OCI-LY7 (cell line): Measurements from ENCODE around the gene RBL2. TPM values are rescaled to one million over a fixed set of nuclear protein-coding genes. Genes with fewer than 3 reads are reported as not detected.

Experiments
- BruUV-seq: library from RNA; stranded (reverse); fragments of 400-500 nt; replicated peaks from 2 replicates; lab custom pipeline; 2021; lab: Mats Ljungman, UMichigan
- CTCF ChIA-PET: fragments of 300-600 bp; sonication (Branson Sonifier 250); formaldehyde crosslinking; loops from one replicate; lab custom pipeline; 2022; ENCODE audit warnings: antibody characterized with exemption; ENCODE audit not compliant: unreplicated experiment; lab: Charles Lee
- POLR2A ChIA-PET: fragments of 300-600 bp; sonication (Branson Sonifier 250); formaldehyde crosslinking; loops from one replicate; lab custom pipeline; 2022; ENCODE audit warnings: antibody characterized with exemption; lab: Charles Lee
- DNase-seq: peaks from one replicate; pipeline ENCODE4 v3.0.0-alpha.2; 2015; ENCODE audit warnings: low spot score
- H2AFZ ChIP-seq: fragments of 200-600 bp; sonication (generic), shearing (Covaris generic); 2 replicates; pipeline ENCODE4 v1.6.1; 2014; ENCODE audit warnings: mild to moderate bottlenecking, antibody characterized with exemption, low read length, moderate library complexity
- H3K27ac ChIP-seq: fragments of 200-600 bp; sonication (generic); 2 replicates; pipeline ENCODE4 v1.5.1; 2014; ENCODE audit warnings: mixed run types, low read depth, mild to moderate bottlenecking, moderate library complexity, low read length, inconsistent platforms; ENCODE audit not compliant: poor library complexity, severe bottlenecking
- H3K36me3 ChIP-seq: fragments of 200-600 bp; sonication (generic); 2 replicates; pipeline ENCODE4 v1.6.1; 2014; ENCODE audit warnings: mild to moderate bottlenecking, antibody characterized with exemption, low read length, moderate library complexity, mixed read lengths; ENCODE audit not compliant: insufficient read depth
- H3K4me1 ChIP-seq: fragments of 200-600 bp; sonication (generic); 2 replicates; pipeline ENCODE4 v1.5.1; 2014; ENCODE audit warnings: mild to moderate bottlenecking, low read length; ENCODE audit not compliant: insufficient read depth, poor library complexity, severe bottlenecking
- H3K4me2 ChIP-seq: fragments of 200-600 bp; sonication (generic); 2 replicates; pipeline ENCODE4 v1.6.1; 2014; ENCODE audit warnings: mild to moderate bottlenecking, low read length
- H3K4me3 ChIP-seq: fragments of 200-600 bp; sonication (generic); 2 replicates; pipeline ENCODE4 v1.5.1; 2014; ENCODE audit warnings: mild to moderate bottlenecking, low read depth, low read length; ENCODE audit not compliant: poor library complexity, severe bottlenecking
- H3K79me2 ChIP-seq: fragments of 200-600 bp; sonication (generic); 2 replicates; pipeline ENCODE4 v1.6.1; 2016; ENCODE audit warnings: low read depth, mild to moderate bottlenecking, low read length, moderate library complexity, mixed read lengths; ENCODE audit not compliant: insufficient read depth
- H3K9me2 ChIP-seq: fragments of 200-600 bp; sonication (generic); 2 replicates; pipeline ENCODE4 v1.6.1; 2016; ENCODE audit warnings: mild to moderate bottlenecking, low read length, mixed read lengths; ENCODE audit not compliant: insufficient read depth
- H3K9me3 ChIP-seq: fragments of 200-600 bp; sonication (generic); 2 replicates; pipeline ENCODE4 v1.6.1; 2014; ENCODE audit warnings: mild to moderate bottlenecking, mixed run types, low read length, mixed read lengths
- H4K20me1 ChIP-seq: fragments of 200-600 bp; sonication (generic); 2 replicates; pipeline ENCODE4 v1.6.1; 2014; ENCODE audit warnings: mild to moderate bottlenecking, antibody characterized with exemption, low read length, moderate library complexity, mixed read lengths; ENCODE audit not compliant: insufficient read depth
- CTCF ChIP-seq: fragments of 200-600 bp; sonication (generic); conservative IDR thresholded peaks from 2 replicates; pipeline ENCODE4 v1.5.1; 2014; ENCODE audit warnings: mild to moderate bottlenecking, antibody characterized with exemption, low read length, moderate library complexity, mixed read lengths
- EZH2phosphoT487 ChIP-seq: fragments of 200-600 bp; sonication (generic); IDR thresholded peaks from 2 replicates; pipeline ENCODE4 v1.6.1; 2018; ENCODE audit warnings: low read depth, borderline replicate concordance, mild to moderate bottlenecking, mixed run types, antibody characterized with exemption, low read length, moderate library complexity, mixed read lengths
- intact Hi-C: fragments of 100-400 bp; cut with micrococcal nuclease; formaldehyde crosslinking; loops from one replicate; pipeline ENCODE4 v1.10.0; 2022; ENCODE audit not compliant: unreplicated experiment
- total RNA-seq, 2 experiments: library from RNA; depleted of rRNA in 1 of 2; stranded (reverse); fragments of >200 nt in 1 of 2; shearing (Covaris generic) in 1 of 2; gene quantifications; 2 replicates each; pipeline ENCODE4 v1.2.3, GENCODE V29; 2014 to 2022

Gene RBL2
- total RNA-seq, 2 experiments from 2014 or later = 51.1 to 69.0 TPM

GRCh38 chr16:53509906-53510703, 75.8 kb downstream of the RBL2 start:
- no TSS peak for BruUV-seq
- POLR2A ChIA-PET = no interaction called here
- CTCF ChIA-PET = no interaction called here
- TF ChIP-seq EZH2phosphoT487 (no peak), CTCF (peak; percentile 98)
- intact Hi-C loops = loop anchor here (10.0 kb wide), 1 partner anchor 155 kb away; no protein-coding TSS in a partner anchor
- Histone ChIP-seq H2AFZ (peak overlapping the region; percentile 23; the same call in 1 of the 2 replicates), H3K36me3 (no peaks in the 10 kb centered on the region), H3K9me2 (no peaks in the 10 kb centered on the region), H3K27ac (no peak overlapping the region), H3K4me3 (no peak overlapping the region), H4K20me1 (no peaks in the 10 kb centered on the region), H3K4me2 (0 out of 2 replicates have a peak overlapping the region, but pooled peaks have one; percentile 6), H3K9me3 (no peaks in the 10 kb centered on the region), H3K4me1 (no peaks in the 10 kb centered on the region), H3K79me2 (no peaks in the 10 kb centered on the region)
- DNase-seq = peak; percentile 60

- POLR2A ChIA-PET = no interaction called here
- H3K27ac ChIP-seq = no peak overlapping the region
- TF ChIP-seq CTCF (peak; percentile 16; the same call in 1 of the 2 replicates), EZH2phosphoT487 (no peak)
- H3K9me3 ChIP-seq = no peaks in the 10 kb centered on the region
- H3K79me2 ChIP-seq = no peaks in the 10 kb centered on the region
- H2AFZ ChIP-seq = no peak overlapping the region
- no TSS peak for BruUV-seq
- H3K36me3 ChIP-seq = no peaks in the 10 kb centered on the region
- H3K4me1 ChIP-seq = no peaks in the 10 kb centered on the region
- no peaks in the 10 kb centered on the region for H3K9me2 ChIP-seq
- DNase-seq = no peak
- CTCF ChIA-PET = no interaction called here
- H4K20me1 ChIP-seq = no peaks in the 10 kb centered on the region
- intact Hi-C loops = loop anchor here (10.0 kb wide), 1 partner anchor 156 kb away; no protein-coding TSS in a partner anchor
- H3K4me3 ChIP-seq = no peak overlapping the region
- no peak overlapping the region for H3K4me2 ChIP-seq
Measured at GRCh38 chr16:53510704-53511070, 76.4 kb downstream of the RBL2 start.

GRCh38 chr16:53511084-53511402, 76.8 kb downstream of the RBL2 start:
- Histone ChIP-seq H3K79me2 (no peaks in the 10 kb centered on the region), H2AFZ (no peak overlapping the region), H3K9me2 (no peaks in the 10 kb centered on the region), H4K20me1 (no peaks in the 10 kb centered on the region), H3K36me3 (no peaks in the 10 kb centered on the region), H3K4me3 (no peak overlapping the region), H3K4me2 (no peak overlapping the region), H3K27ac (no peak overlapping the region), H3K4me1 (no peaks in the 10 kb centered on the region), H3K9me3 (no peaks in the 10 kb centered on the region)
- no TSS peak for BruUV-seq
- DNase-seq = no peak
- CTCF ChIA-PET = no interaction called here
- intact Hi-C loops = loop anchor here (10.0 kb wide), 1 partner anchor 156 kb away; no protein-coding TSS in a partner anchor
- POLR2A ChIA-PET = no interaction called here
- TF ChIP-seq EZH2phosphoT487 (no peak), CTCF (no peak)
